Neural progenitor cell (in vitro differentiated cells): ENCODE results near the gene ARVCF. TPM values are rescaled to one million over a fixed set of nuclear protein-coding genes. Genes with fewer than 3 reads are reported as not detected.
"Not testable (repeated sequence)": the region's sequence is repeated elsewhere in the genome, so short reads cannot be mapped to it uniquely, and the experiment has no call there.

ENCODE experiments used
- DNase-seq: peaks from one replicate; pipeline ENCODE4 v3.0.0-alpha.2; 2016; ENCODE audit warnings: low spot score
- H2AFZ ChIP-seq: fragments of 200-600 bp; sonication (generic); replicated peaks from 2 replicates; pipeline ENCODE4 v1.6.1; 2016; ENCODE audit warnings: antibody characterized with exemption
- H3F3A ChIP-seq: fragments of 200-600 bp; sonication (generic); 2 replicates; pipeline ENCODE4 v1.6.1; 2016; ENCODE audit warnings: antibody characterized with exemption, low read depth
- H3K27ac ChIP-seq: fragments of 200-600 bp; sonication (generic); 2 replicates; pipeline ENCODE4 v1.5.1; 2016; ENCODE audit warnings: mild to moderate bottlenecking
- H3K27me3 ChIP-seq: fragments of 200-600 bp; sonication (generic); 2 replicates; pipeline ENCODE4 v1.6.1; 2016; ENCODE audit warnings: mild to moderate bottlenecking, moderate library complexity
- H3K36me3 ChIP-seq: fragments of 200-600 bp; sonication (generic); 2 replicates; pipeline ENCODE4 v1.5.1; 2016
- H3K4me1 ChIP-seq: fragments of 200-600 bp; sonication (generic); 2 replicates; pipeline ENCODE4 v1.6.1; 2016; ENCODE audit warnings: mixed run types
- H3K4me2 ChIP-seq: fragments of 200-600 bp; sonication (generic); 2 replicates; pipeline ENCODE4 v1.6.1; 2016
- H3K4me3 ChIP-seq: fragments of 200-600 bp; sonication (generic); 2 replicates; pipeline ENCODE4 v1.5.1; 2016
- H3K79me2 ChIP-seq: fragments of 200-600 bp; sonication (generic); 2 replicates; pipeline ENCODE4 v1.6.1; 2016; ENCODE audit warnings: low read depth
- H3K9ac ChIP-seq: fragments of 200-600 bp; sonication (generic); 2 replicates; pipeline ENCODE4 v1.6.1; 2016
- H3K9me3 ChIP-seq: fragments of 200-600 bp; sonication (generic); 2 replicates; pipeline ENCODE4 v1.5.1; 2016; ENCODE audit warnings: low read depth
- H4K20me1 ChIP-seq: fragments of 200-600 bp; sonication (generic); 2 replicates; pipeline ENCODE4 v1.6.1; 2016; ENCODE audit warnings: low read depth
- H3K27ac Mint-ChIP-seq: 3 replicates; pipeline ENCODE4 v1.8.0; 2021; ENCODE audit warnings: mixed read lengths
- H3K27me3 Mint-ChIP-seq: 2 replicates; pipeline ENCODE4 v1.8.0; 2022; ENCODE audit warnings: low read depth, mild to moderate bottlenecking, inconsistent platforms, moderate library complexity, mixed read lengths; ENCODE audit not compliant: insufficient read depth
- H3K36me3 Mint-ChIP-seq: 3 replicates; pipeline ENCODE4 v1.8.0; 2021; ENCODE audit warnings: mixed read lengths
- H3K4me1 Mint-ChIP-seq: 3 replicates; pipeline ENCODE4 v1.8.0; 2021; ENCODE audit warnings: mixed read lengths
- H3K4me3 Mint-ChIP-seq: 3 replicates; pipeline ENCODE4 v1.8.0; 2021; ENCODE audit warnings: mild to moderate bottlenecking, moderate library complexity, mixed read lengths
- H3K9me3 Mint-ChIP-seq: 3 replicates; pipeline ENCODE4 v1.8.0; 2020; ENCODE audit warnings: mixed read lengths
- CTCF ChIP-seq: fragments of 200-600 bp; sonication (generic); IDR thresholded peaks from 2 replicates; pipeline ENCODE4 v1.5.1; 2017; ENCODE audit warnings: antibody characterized with exemption, mild to moderate bottlenecking
- EZH2 ChIP-seq: fragments of 200-600 bp; sonication (generic); IDR thresholded peaks from 2 replicates; pipeline ENCODE4 v1.6.1; 2017; ENCODE audit warnings: antibody characterized with exemption, mild to moderate bottlenecking, moderate library complexity
- EZH2phosphoT487 ChIP-seq: fragments of 200-600 bp; sonication (generic); IDR thresholded peaks from 2 replicates; pipeline ENCODE4 v1.6.1; 2017; ENCODE audit warnings: antibody characterized with exemption
- microRNA counts: library from miRNA; unstranded; fragments of <30 nt; microRNA quantifications from one replicate; lab custom pipeline; 2016
- microRNA-seq: library from miRNA; unstranded; fragments of <30 nt; microRNA quantifications from one replicate; pipeline ENCODE4, GENCODE V29; 2016
- small RNA-seq: library from RNA; depleted of rRNA; stranded (forward); fragments of <200 nt; gene quantifications from one replicate; pipeline ENCODE3, GENCODE V24; 2015
- total RNA-seq: library from RNA; depleted of rRNA; stranded (reverse); fragments of >200 nt; gene quantifications from 2 replicates; pipeline ENCODE4 v1.2.3, GENCODE V29; 2015; ENCODE audit warnings: low replicate concordance

ARVCF gene
- total RNA-seq, 1 donor from 2014 or later: 35.4 TPM

GRCh38 chr22:19927696-19928095, 88.9 kb downstream of the ARVCF start:
- DNase-seq: no peak
- H3K79me2 ChIP-seq: no peaks in the 10 kb centered on the region
- no peaks in the 10 kb centered on the region for H3F3A ChIP-seq
- no peak overlapping the region for H3K9ac ChIP-seq
- Mint-ChIP-seq H3K4me1 (no peaks in the 10 kb centered on the region), H3K36me3 (no peaks in the 10 kb centered on the region), H3K9me3 (no peaks in the 10 kb centered on the region), H3K27me3 (peaks cover 2% of the 10 kb centered on the region), H3K4me3 (no peak overlapping the region), H3K27ac (no peak overlapping the region)
- no peaks in the 10 kb centered on the region for H3K4me1 ChIP-seq
- no peak overlapping the region for H3K27ac ChIP-seq
- H4K20me1 ChIP-seq: no peaks in the 10 kb centered on the region
- H3K36me3 ChIP-seq: no peaks in the 10 kb centered on the region
- no peaks in the 10 kb centered on the region for H3K9me3 ChIP-seq
- no peak overlapping the region for H3K4me3 ChIP-seq
- H2AFZ ChIP-seq: no peak overlapping the region
- no peaks in the 10 kb centered on the region for H3K27me3 ChIP-seq
- TF ChIP-seq CTCF: no peak
- no peak overlapping the region for H3K4me2 ChIP-seq

- not testable (repeated sequence) for H3K79me2 ChIP-seq, H3K27me3 Mint-ChIP-seq, H3K4me3 ChIP-seq, H3K27me3 ChIP-seq, H2AFZ ChIP-seq, DNase-seq, H3K27ac Mint-ChIP-seq, H4K20me1 ChIP-seq, H3K4me3 Mint-ChIP-seq, H3K9me3 ChIP-seq, H3K4me1 ChIP-seq, H3K27ac ChIP-seq, H3K9ac ChIP-seq, H3F3A ChIP-seq, H3K36me3 Mint-ChIP-seq, H3K4me2 ChIP-seq, H3K36me3 ChIP-seq, H3K4me1 Mint-ChIP-seq, H3K9me3 Mint-ChIP-seq
These were observed 90.6 kb downstream of the ARVCF start for GRCh38 chr22:19926028-19926427.

GRCh38 chr22:19923914-19924513, 92.6 kb downstream of the ARVCF start:
- H3F3A ChIP-seq: no peaks in the 10 kb centered on the region
- no peak overlapping the region for H3K9ac ChIP-seq
- Mint-ChIP-seq H3K27ac (no peak overlapping the region), H3K4me3 (no peak overlapping the region), H3K9me3 (no peaks in the 10 kb centered on the region), H3K27me3 (peaks cover 2% of the 10 kb centered on the region), H3K4me1 (no peaks in the 10 kb centered on the region), H3K36me3 (no peaks in the 10 kb centered on the region)
- H2AFZ ChIP-seq: no peak overlapping the region
- no peaks in the 10 kb centered on the region for H3K79me2 ChIP-seq
- no peak overlapping the region for H3K4me2 ChIP-seq
- no peaks in the 10 kb centered on the region for H3K9me3 ChIP-seq
- no peaks in the 10 kb centered on the region for H3K4me1 ChIP-seq
- H3K36me3 ChIP-seq: no peaks in the 10 kb centered on the region
- H4K20me1 ChIP-seq: no peaks in the 10 kb centered on the region
- no peak for DNase-seq
- no peaks in the 10 kb centered on the region for H3K27me3 ChIP-seq
- no peak for TF ChIP-seq EZH2phosphoT487
- no peak for TF ChIP-seq EZH2
- H3K4me3 ChIP-seq: no peak overlapping the region
- no peak overlapping the region for H3K27ac ChIP-seq

GRCh38 chr22:19921544-19922081, 95.0 kb downstream of the ARVCF start:
- Histone ChIP-seq H3K9ac (no peak overlapping the region), H3F3A (no peaks in the 10 kb centered on the region), H3K27ac (no peak overlapping the region), H3K4me1 (no peaks in the 10 kb centered on the region), H2AFZ (no peak overlapping the region), H4K20me1 (no peaks in the 10 kb centered on the region), H3K9me3 (no peaks in the 10 kb centered on the region), H3K4me2 (no peak overlapping the region), H3K36me3 (no peaks in the 10 kb centered on the region), H3K4me3 (no peak overlapping the region), H3K27me3 (no peaks in the 10 kb centered on the region), H3K79me2 (no peaks in the 10 kb centered on the region)
- H3K4me3 Mint-ChIP-seq: no peak overlapping the region
- no peak for DNase-seq
- H3K27ac Mint-ChIP-seq: no peak overlapping the region
- H3K27me3 Mint-ChIP-seq: no peaks in the 10 kb centered on the region
- no peak for TF ChIP-seq CTCF
- no peaks in the 10 kb centered on the region for H3K36me3 Mint-ChIP-seq
- no peaks in the 10 kb centered on the region for H3K9me3 Mint-ChIP-seq
- no peaks in the 10 kb centered on the region for H3K4me1 Mint-ChIP-seq

MicroRNA genes within 50 kb of the gene (microRNA counts, 767-probe panel; counts per million panel counts)
- microRNA hsa-miR-185-5p (lab: Ali Mortazavi, UCI): 460 counts per million, percentile 90 among the panel's probes with 10 or more counts

Small RNA genes lying within 50 kb of the gene (microRNA-seq; reads per million reads assigned to microRNA genes)
- gene MIR185 (125 reads per million, percentile 78 among the genes with 10 or more reads in this experiment), gene MIR4761 (not detected)

Small RNA genes lying within 50 kb of the gene (small RNA-seq; reads per million reads assigned to genes)
- gene MIR185: 0.16 reads per million

Other genes starting within 250 kb of the ARVCF start
- 3.0 and 11.6 TPM in 2 replicates for gene GNB1L, start 161.9 kb downstream of the ARVCF start, total RNA-seq
- 7.3 and 16.3 TPM in 2 replicates for gene RTL10, start 161.9 kb downstream of the ARVCF start, total RNA-seq
- gene COMT, start 75.1 kb downstream of the ARVCF start, total RNA-seq: 1.1 and 1.3 TPM in 2 replicates
- 0.19 and 3.1 TPM in 2 replicates for gene TXNRD2, start 75.0 kb downstream of the ARVCF start, total RNA-seq
- gene TANGO2, start 4.3 kb upstream of the ARVCF start, total RNA-seq: 9.1 and 10.0 TPM in 2 replicates
- 29.1 and 39.7 TPM in 2 replicates for gene DGCR8, start 63.4 kb upstream of the ARVCF start, total RNA-seq
- gene RANBP1, start 99.3 kb upstream of the ARVCF start, total RNA-seq: 874 and 918 TPM in 2 replicates
- 24.3 and 39.7 TPM in 2 replicates for gene TRMT2A, start 100.4 kb upstream of the ARVCF start, total RNA-seq
- gene ZDHHC8, start 115.0 kb upstream of the ARVCF start, total RNA-seq: 7.1 and 11.4 TPM in 2 replicates
- not detected in 2 replicates for gene CCDC188, start 134.2 kb upstream of the ARVCF start, total RNA-seq